Effector memory CD8-positive, alpha-beta T cell (primary cell): ENCODE results near the gene ZSWIM8.
"Not testable (repeated sequence)": the region's sequence is repeated elsewhere in the genome, so short reads cannot be mapped to it uniquely, and the experiment has no call there.

Source experiments
- ATAC-seq: fragments of 150-1000 bp; cut with Tn5 transposase; replicated peaks from 2 replicates; pipeline ENCODE4 v1.10.0; 2021; ENCODE audit warnings: mild to moderate bottlenecking, moderate library complexity
- DNase-seq, 3 experiments: peaks; one replicate each; pipeline ENCODE4 v3.0.0; 2021
- H3K27ac Mint-ChIP-seq, 2 donors: one replicate each; pipeline ENCODE4 v1.8.0; 2022; ENCODE audit warnings: mild to moderate bottlenecking in 2 of 2, mixed read lengths in 2 of 2, moderate library complexity in 2 of 2
- H3K27me3 Mint-ChIP-seq, 2 donors: one replicate each; pipeline ENCODE4 v1.8.0; 2022; ENCODE audit warnings: mixed read lengths in 2 of 2
- H3K36me3 Mint-ChIP-seq: one replicate; pipeline ENCODE4 v1.8.0; 2022; ENCODE audit warnings: mild to moderate bottlenecking, moderate library complexity, mixed read lengths; ENCODE audit not compliant: insufficient read depth
- H3K4me1 Mint-ChIP-seq, 2 donors: one replicate each; pipeline ENCODE4 v1.8.0; 2022; ENCODE audit warnings: low read depth in 2 of 2, mixed read lengths in 2 of 2
- H3K4me3 Mint-ChIP-seq, 2 donors: one replicate each; pipeline ENCODE4 v1.8.0; 2022; ENCODE audit warnings: mild to moderate bottlenecking in 2 of 2, mixed read lengths in 2 of 2, moderate library complexity in 2 of 2
- H3K9me3 Mint-ChIP-seq, 2 donors: one replicate each; pipeline ENCODE4 v1.8.0; 2022; ENCODE audit warnings: mixed read lengths in 2 of 2

The ZSWIM8 gene

DNA sequence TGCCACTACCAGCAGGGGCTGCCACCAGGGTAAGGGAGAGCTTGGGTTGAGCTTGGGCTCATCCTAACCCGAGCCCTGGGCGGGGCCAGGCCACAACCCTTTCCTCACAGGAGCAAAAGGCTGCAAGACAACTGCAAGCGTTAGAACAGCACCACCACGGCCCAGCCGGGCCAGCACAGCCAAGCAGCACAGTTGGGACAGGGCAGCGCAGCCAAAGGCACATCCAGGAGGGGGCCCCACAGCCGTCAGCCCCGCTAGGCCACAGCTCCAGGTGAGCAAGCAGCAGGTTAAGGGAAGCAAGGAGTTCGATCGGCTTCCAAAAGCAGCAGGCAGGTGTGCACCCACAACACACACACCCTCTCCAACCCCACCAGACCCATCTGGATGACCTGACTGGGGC lies 33.0 kb downstream of the ZSWIM8 start:
- no peak for ATAC-seq
- H3K4me1 Mint-ChIP-seq = no peaks in the 10 kb centered on the region
- peak overlapping the region; percentile 49 to 83 for H3K27ac Mint-ChIP-seq
- H3K9me3 Mint-ChIP-seq = no peaks in the 10 kb centered on the region
- DNase-seq = no peak
- H3K27me3 Mint-ChIP-seq = no peaks in the 10 kb centered on the region
- no peak overlapping the region for H3K4me3 Mint-ChIP-seq
- H3K36me3 Mint-ChIP-seq = peaks cover 21% of the 10 kb centered on the region

- H3K9me3 Mint-ChIP-seq = no peaks in the 10 kb centered on the region
- peak overlapping the region in 1 of 2 donors; percentile 38 for H3K27ac Mint-ChIP-seq
- H3K4me3 Mint-ChIP-seq = no peak overlapping the region
- H3K36me3 Mint-ChIP-seq = peaks cover 22% of the 10 kb centered on the region
- no peaks in the 10 kb centered on the region for H3K4me1 Mint-ChIP-seq
- ATAC-seq = no peak
- DNase-seq = no peak
- no peaks in the 10 kb centered on the region for H3K27me3 Mint-ChIP-seq
Observed at GRCh38 chr10:73819081-73819480, 33.7 kb downstream of the ZSWIM8 start.

DNA sequence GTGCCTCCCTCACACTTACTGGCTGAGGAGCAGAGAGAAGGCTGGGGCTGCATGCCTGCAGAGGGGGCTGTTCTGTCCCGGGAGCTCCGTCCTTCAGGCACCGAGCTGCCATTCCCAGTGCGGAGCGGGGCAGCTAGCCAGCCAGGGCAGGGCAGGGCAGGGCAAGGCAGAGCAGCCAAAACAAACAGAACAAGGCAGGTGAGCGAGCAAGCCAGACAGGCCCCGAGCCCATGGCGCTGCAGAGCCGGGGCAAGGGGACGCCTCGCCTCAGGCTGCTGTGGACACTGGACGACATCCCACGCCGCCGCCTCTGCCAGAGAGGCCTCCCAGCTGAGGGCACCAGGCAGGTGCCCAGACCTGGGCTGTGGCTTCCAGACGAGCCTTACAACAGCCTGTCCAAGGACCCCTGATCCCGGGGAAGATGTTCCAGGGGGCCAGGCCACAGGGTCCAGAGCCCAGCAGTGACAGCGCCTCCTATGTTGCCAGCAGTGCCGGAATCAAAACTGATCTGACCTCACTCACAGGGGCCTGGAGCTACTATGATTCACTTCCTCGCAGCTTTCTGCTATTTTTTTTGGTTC lies 34.2 kb downstream of the ZSWIM8 start:
- H3K9me3 Mint-ChIP-seq = no peaks in the 10 kb centered on the region
- peaks cover 23% of the 10 kb centered on the region for H3K36me3 Mint-ChIP-seq
- DNase-seq (no peak), ATAC-seq (no peak)
- H3K4me3 Mint-ChIP-seq = no peak overlapping the region
- H3K27ac Mint-ChIP-seq = peak overlapping the region in 1 of 2 donors; percentile 62
- no peaks in the 10 kb centered on the region for H3K4me1 Mint-ChIP-seq
- no peaks in the 10 kb centered on the region for H3K27me3 Mint-ChIP-seq

GRCh38 chr10:73823391-73823790 lies 38.0 kb downstream of the ZSWIM8 start:
- no peak for ATAC-seq
- H3K4me3 Mint-ChIP-seq = no peak overlapping the region
- no peak for DNase-seq
- H3K27ac Mint-ChIP-seq = peak overlapping the region in 1 of 2 donors; percentile 85
- H3K36me3 Mint-ChIP-seq = peaks cover 30% of the 10 kb centered on the region
- no peaks in the 10 kb centered on the region for H3K9me3 Mint-ChIP-seq
- no peaks in the 10 kb centered on the region for H3K27me3 Mint-ChIP-seq
- H3K4me1 Mint-ChIP-seq = peaks cover 3 to 4% of the 10 kb centered on the region in 2 donors

DNA sequence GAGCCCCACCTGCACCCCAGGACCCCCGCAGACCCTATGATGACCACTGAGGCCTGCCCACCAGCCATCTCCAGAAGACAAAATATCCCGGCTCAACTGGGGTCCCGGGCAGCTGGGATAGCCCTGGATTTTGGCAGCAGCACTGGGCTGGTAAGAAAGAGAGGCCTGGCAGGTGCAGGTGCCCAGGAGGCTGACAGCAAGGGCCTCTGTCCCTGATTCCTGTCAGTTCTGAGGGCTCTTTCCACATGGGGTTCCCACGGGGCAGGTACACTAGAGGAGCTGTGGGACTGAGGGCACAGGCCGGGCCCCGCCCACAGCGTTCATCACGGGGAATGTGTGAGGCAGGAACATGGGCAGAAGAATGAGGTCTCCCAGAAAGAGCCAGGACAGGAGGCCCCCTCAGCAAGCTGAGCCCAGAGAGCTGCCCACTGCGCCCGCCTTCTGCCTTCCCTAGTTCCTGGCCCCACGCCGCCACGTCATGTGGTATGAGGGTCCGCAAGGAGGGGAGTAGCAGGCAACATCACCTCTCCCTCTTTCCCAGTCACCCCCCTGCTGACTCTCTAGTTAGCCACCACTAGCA lies 38.8 kb downstream of the ZSWIM8 start:
- Mint-ChIP-seq H3K27me3 (no peaks in the 10 kb centered on the region), H3K36me3 (peaks cover 29% of the 10 kb centered on the region), H3K4me1 (peaks cover 3 to 4% of the 10 kb centered on the region in 2 donors), H3K9me3 (no peaks in the 10 kb centered on the region), H3K27ac (peak overlapping the region; percentile 59 to 85), H3K4me3 (no peak overlapping the region)
- no peak for DNase-seq
- ATAC-seq = no peak

DNA sequence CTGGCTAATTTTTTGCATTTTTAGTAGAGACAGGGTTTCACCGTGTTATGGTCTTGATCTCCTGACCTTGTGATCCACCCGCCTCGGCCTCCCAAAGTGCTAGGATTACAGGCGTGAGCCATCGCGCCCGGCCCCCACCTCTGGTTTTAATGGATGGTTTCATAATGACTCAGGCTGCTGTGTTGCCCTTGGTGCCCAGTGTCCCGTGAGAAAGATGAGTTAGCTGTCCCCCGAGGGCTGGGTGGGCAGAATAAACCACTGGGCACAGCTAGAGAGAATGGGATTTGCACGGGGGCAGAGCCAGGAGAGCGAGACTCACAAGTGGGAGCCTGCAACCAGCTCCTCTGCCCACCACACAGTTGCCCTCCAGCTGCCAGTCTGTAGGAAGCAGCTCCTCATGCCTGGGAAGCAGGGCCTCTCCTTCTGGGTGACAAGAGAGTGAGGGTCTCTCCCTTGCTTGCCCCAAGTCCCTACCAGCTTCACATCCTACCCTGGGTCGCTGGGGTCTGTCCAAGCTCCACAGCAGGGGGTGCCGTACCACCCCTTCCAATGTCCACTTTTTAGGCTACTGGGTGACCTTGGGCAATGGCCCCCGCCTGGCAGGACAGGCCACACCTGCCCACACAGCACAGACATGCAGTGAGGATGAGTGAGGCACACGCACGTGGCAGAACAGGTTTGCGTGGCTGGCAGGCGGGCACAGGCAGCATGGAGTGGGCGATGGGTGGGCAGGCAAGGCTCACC lies 42.1 kb downstream of the ZSWIM8 start:
- Mint-ChIP-seq H3K27me3 (no peaks in the 10 kb centered on the region), H3K4me1 (peaks cover 3 to 4% of the 10 kb centered on the region in 2 donors), H3K4me3 (no peak overlapping the region), H3K27ac (peak overlapping the region in 1 of 2 donors; percentile 80), H3K9me3 (no peaks in the 10 kb centered on the region), H3K36me3 (peaks cover 27% of the 10 kb centered on the region)
- DNase-seq (no peak), ATAC-seq (no peak)

DNA sequence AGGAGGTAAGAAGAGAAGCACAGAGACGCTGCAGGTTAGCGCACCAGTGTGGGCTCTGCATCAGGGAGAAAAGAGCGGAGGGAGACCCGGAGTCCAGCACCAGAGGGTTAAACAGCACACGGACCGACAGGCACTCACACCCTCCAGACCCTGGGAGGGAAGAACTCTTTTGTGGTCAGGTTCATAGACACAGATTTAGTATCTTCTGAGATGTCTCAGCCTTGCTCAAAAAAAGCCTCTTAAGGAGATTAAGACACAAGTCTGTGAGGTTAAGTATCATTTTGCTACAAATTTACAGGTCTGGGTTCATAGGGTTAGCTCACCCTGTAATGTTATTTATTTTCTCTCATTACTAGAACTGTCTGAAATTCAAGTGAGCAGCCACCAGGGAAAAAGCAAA lies 42.8 kb downstream of the ZSWIM8 start:
- H3K4me1 Mint-ChIP-seq = peaks cover 3 to 4% of the 10 kb centered on the region in 2 donors
- no peak overlapping the region for H3K27ac Mint-ChIP-seq
- H3K27me3 Mint-ChIP-seq = no peaks in the 10 kb centered on the region

GRCh38 chr10:73829090-73829489 lies 43.7 kb downstream of the ZSWIM8 start:
- H3K27me3 Mint-ChIP-seq = not testable (repeated sequence)
- H3K36me3 Mint-ChIP-seq = peaks cover 26% of the 10 kb centered on the region

More for the DNA sequence above, 42.8 kb downstream of the ZSWIM8 start:
- H3K4me3 Mint-ChIP-seq = no peak overlapping the region
- no peaks in the 10 kb centered on the region for H3K9me3 Mint-ChIP-seq
- DNase-seq = no peak
- peaks cover 25% of the 10 kb centered on the region for H3K36me3 Mint-ChIP-seq
- no peak for ATAC-seq

DNA sequence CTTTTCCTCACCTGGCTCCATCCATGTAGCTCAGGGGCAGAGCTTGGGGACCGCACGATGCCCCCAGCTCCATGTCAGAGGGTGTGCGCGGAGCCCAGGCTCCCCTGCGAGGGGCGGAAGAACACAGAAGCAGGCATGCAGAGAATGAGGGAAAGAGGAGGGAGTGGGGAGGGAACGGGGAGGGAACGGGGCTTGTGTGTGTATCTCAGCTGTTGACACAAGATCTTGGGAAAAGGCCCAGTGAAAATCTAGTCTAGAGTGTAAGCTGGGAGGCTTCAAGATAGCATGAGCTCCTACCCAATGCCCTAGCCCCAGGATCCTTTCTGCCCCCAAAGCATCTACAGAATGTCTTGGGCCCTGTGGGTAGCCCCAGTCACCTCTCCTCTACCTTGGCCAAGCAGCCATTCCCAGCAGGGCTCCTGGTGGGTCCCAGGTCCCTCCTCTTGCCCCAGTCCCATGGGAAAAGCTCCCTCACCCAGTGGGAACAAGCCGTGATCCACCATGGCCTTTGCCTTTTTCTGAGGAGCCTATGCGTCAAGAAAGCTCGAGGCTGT lies 51.1 kb downstream of the ZSWIM8 start:
- no peak for ATAC-seq
- peaks cover 30% of the 10 kb centered on the region for H3K36me3 Mint-ChIP-seq
- H3K27me3 Mint-ChIP-seq = no peaks in the 10 kb centered on the region
- no peak for DNase-seq
- peak overlapping the region in 1 of 2 donors; percentile 56 for H3K27ac Mint-ChIP-seq
- H3K4me3 Mint-ChIP-seq = no peak overlapping the region
- no peaks in the 10 kb centered on the region for H3K9me3 Mint-ChIP-seq
- H3K4me1 Mint-ChIP-seq = peaks cover 1 to 4% of the 10 kb centered on the region in 2 donors

More at GRCh38 chr10:73829090-73829489, 43.7 kb downstream of the ZSWIM8 start:
- not testable (repeated sequence) for H3K4me1 Mint-ChIP-seq, H3K9me3 Mint-ChIP-seq, DNase-seq, H3K27ac Mint-ChIP-seq, H3K4me3 Mint-ChIP-seq, ATAC-seq

DNA sequence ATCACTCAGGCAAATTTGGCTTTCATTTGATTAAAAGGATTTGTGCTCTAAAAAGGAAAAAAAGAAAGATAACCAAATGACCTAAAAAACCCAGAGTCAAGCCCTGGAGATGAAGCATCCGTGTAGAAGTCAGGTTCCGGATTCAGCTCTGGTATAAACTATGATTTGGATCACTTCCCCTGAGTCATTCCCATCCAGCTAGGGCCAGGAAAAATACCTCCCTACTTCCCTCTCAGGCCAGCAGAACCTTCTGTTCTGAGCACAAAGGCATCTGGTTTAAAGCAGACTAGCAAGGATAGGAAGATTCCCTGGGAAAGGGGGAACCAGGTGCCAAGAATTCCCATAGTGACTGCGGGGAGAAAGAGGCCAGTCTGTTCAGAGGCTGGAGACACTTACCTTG lies 51.7 kb downstream of the ZSWIM8 start:
- no peak for DNase-seq
- Mint-ChIP-seq H3K27me3 (no peaks in the 10 kb centered on the region), H3K4me1 (peaks cover 1 to 4% of the 10 kb centered on the region in 2 donors), H3K4me3 (no peak overlapping the region), H3K9me3 (no peaks in the 10 kb centered on the region), H3K36me3 (peaks cover 30% of the 10 kb centered on the region), H3K27ac (peak overlapping the region in 1 of 2 donors; percentile 56)
- no peak for ATAC-seq

DNA sequence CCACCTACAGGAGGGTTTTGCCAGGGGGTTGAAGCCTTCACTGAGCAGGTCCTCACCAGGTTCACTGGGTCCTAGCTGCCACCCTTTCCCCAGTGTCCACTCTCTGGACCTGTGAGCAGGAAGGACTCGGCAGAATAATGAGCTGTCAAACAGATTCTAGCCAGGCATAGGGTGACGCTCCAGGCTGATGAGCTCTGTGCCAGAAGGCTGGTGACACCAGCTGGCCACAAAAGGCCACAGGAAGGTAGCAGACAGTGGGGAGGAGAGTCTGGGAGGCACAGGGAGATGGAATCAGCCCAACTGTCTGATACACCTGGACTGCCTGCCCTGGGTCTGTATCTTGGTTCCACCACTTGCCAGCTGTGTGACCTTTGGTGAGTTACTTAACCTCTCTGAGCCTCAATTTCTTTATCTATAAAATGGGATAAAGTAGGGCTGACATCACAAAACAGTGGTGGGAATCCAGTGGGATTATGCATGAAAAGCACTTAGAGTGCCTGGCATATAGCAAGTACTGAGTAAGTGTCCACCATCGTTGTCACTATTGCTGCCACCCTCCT lies 52.7 kb downstream of the ZSWIM8 start:
- H3K9me3 Mint-ChIP-seq = no peaks in the 10 kb centered on the region
- DNase-seq (no peak), ATAC-seq (no peak)
- H3K27ac Mint-ChIP-seq = no peak overlapping the region
- no peak overlapping the region for H3K4me3 Mint-ChIP-seq
- no peaks in the 10 kb centered on the region for H3K27me3 Mint-ChIP-seq
- peaks cover 1 to 4% of the 10 kb centered on the region in 2 donors for H3K4me1 Mint-ChIP-seq
- H3K36me3 Mint-ChIP-seq = peaks cover 34% of the 10 kb centered on the region

DNA sequence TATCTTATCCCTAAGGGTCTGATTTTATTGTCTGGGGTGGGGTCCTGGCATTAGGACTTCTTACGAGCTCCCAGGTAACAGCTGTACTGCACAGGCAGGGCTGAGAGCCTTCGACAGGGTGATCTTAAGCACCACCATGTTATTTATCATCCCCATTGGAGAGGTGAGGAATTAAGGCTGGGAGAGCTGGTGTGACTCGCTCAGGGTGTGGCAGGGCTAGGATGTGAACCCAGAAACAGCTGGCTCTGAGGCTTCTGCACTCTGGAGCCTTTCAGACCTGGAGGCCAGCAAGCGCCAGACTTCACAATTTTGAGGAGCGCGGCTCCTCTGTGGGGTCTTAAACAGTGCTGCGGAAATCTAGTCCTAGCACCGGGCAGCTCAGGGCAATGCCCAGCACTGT lies 53.4 kb downstream of the ZSWIM8 start:
- ATAC-seq (no peak), DNase-seq (no peak)
- peaks cover 31% of the 10 kb centered on the region for H3K36me3 Mint-ChIP-seq
- H3K9me3 Mint-ChIP-seq = no peaks in the 10 kb centered on the region
- H3K4me1 Mint-ChIP-seq = peaks cover 1 to 4% of the 10 kb centered on the region in 2 donors
- H3K4me3 Mint-ChIP-seq = no peak overlapping the region
- H3K27ac Mint-ChIP-seq = no peak overlapping the region
- no peaks in the 10 kb centered on the region for H3K27me3 Mint-ChIP-seq

DNA sequence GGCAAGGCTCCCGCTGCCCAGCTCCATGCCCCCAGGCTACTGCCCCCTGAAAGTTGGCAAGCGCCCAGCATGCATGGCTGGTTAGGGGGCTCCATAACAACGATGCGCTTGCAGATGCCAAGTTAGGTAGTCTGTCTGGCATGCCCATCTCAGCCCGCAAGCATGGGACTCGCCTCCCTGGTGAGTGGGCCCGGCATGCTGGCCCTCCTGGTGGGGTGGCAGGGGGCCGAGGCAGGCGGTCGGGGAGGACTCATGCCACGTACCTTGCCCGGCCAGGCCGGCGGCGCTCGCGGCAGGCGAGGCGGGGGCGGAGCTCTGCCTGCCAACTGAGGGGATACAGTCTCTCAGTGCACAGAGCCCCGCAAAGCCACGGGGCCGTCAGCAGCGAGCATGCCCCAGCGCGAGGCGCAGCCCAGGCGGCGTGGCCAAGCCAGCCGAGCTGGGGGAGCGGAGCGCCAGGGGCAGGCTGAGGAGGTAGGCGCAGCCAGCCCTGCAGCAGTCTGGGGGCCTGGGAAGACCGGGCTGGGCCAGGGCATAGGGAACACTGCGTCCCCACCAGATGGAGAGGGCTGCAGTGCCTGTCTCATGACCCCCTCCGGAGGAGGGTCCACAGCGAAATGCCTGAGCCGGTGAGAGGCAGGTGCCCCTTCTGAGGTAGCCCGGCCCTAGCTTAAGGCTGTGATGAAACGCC lies 54.0 kb downstream of the ZSWIM8 start:
- Mint-ChIP-seq H3K36me3 (peaks cover 37% of the 10 kb centered on the region), H3K4me3 (no peak overlapping the region), H3K4me1 (peaks cover 1 to 4% of the 10 kb centered on the region in 2 donors), H3K9me3 (no peaks in the 10 kb centered on the region), H3K27ac (no peak overlapping the region), H3K27me3 (no peaks in the 10 kb centered on the region)
- DNase-seq (no peak), ATAC-seq (no peak)
